ENCODE measurements around the gene ZGPAT. TPM values are rescaled to one million over a fixed set of nuclear protein-coding genes. Genes with fewer than 3 reads are reported as not detected.

Gene ZGPAT
- total RNA-seq, 1 experiment from 2014 or later, result 27.6 TPM

- peaks cover 0 to 15% (median 4%) of the 10 kb centered on the region in 3 experiments; a peak in 3 of 7 replicates for H3K36me3 Mint-ChIP-seq (ENCODE audit: insufficient read depth in 1 of 3, low read depth in 3 of 3)
- Histone ChIP-seq H3K27ac (ENCODE audit: insufficient read length, low read depth, low read length) (no peak overlapping the region), H3K23me2 (ENCODE audit: insufficient read length, low read depth, low read length, poor library complexity, severe bottlenecking) (no peaks in the 10 kb centered on the region), H3K23ac (ENCODE audit: insufficient read length, low read depth, low read length) (no peak overlapping the region), H3K56ac (ENCODE audit: insufficient read length, low read depth, low read length) (no peak overlapping the region), H2AFZ (ENCODE audit: low read length) (no peak overlapping the region), H3K79me1 (ENCODE audit: insufficient read depth, low read depth, low read length, poor library complexity, severe bottlenecking) (peaks cover 5% of the 10 kb centered on the region), H3K4me1 (ENCODE audit: insufficient read depth, low read length) (no peaks in the 10 kb centered on the region), H3T11ph (ENCODE audit: low read length) (no peak overlapping the region), H3K18ac (ENCODE audit: insufficient read length, low read depth, low read length) (no peak overlapping the region), H3K79me2 (ENCODE audit: insufficient read depth, low read length) (no peaks in the 10 kb centered on the region), H4K8ac (replicated peaks; ENCODE audit: insufficient read length, low read depth, low read length) (no peak overlapping the region), H2BK12ac (ENCODE audit: insufficient read length, low read depth, low read length) (no peak overlapping the region), H2BK120ac (ENCODE audit: low read depth, low read length, poor library complexity, severe bottlenecking) (no peak overlapping the region), H2AK5ac (ENCODE audit: insufficient read length, low read length) (no peak overlapping the region), H2BK5ac (ENCODE audit: insufficient read length, low read length) (no peak overlapping the region), H3K9ac (ENCODE audit: extremely low read depth, insufficient read length, low read length) (no peak overlapping the region), H3K14ac (ENCODE audit: insufficient read depth, low read length) (no peak overlapping the region), H3K4ac (ENCODE audit: low read depth, low read length) (no peak overlapping the region), H2BK15ac (ENCODE audit: low read depth, low read length) (no peak overlapping the region), H2BK20ac (ENCODE audit: low read depth, low read length, poor library complexity, severe bottlenecking) (no peak overlapping the region), H4K20me1 (ENCODE audit: control insufficient read depth, insufficient read depth, insufficient read length) (no peaks in the 10 kb centered on the region), H3K27me3 (ENCODE audit: insufficient read depth, low read length) (no peaks in the 10 kb centered on the region), H4K5ac (ENCODE audit: insufficient read length, low read depth, low read length) (no peak overlapping the region), H3K9me3 (ENCODE audit: control insufficient read depth, low read depth, low read length) (no peaks in the 10 kb centered on the region), H3K4me2 (ENCODE audit: insufficient read depth, insufficient read length, low read length) (no peak overlapping the region), H4K91ac (ENCODE audit: insufficient read length, low read depth, low read length) (no peak overlapping the region)
- WGBS (ENCODE audit: extremely low coverage, insufficient read length, low lambda C conversion rate), result no CpG with 5 or more reads among the region's 16 CpGs
- H3K4me1 Mint-ChIP-seq, result peaks cover 2 to 5% of the 10 kb centered on the region in 2 experiments; a peak in 2 of 4 replicates
- no peaks in the 10 kb centered on the region; the same call in 1 of the 2 replicates for H3K27me3 Mint-ChIP-seq (ENCODE audit: low read depth)
- TF ChIP-seq CTCF (conservative IDR thresholded peaks at IDR 0.05), result no peak
- H3K4me3 Mint-ChIP-seq, result no peak overlapping the region
- H3K27ac Mint-ChIP-seq, result peak overlapping the region in 2 of 3 experiments; percentile 36 to 90; a peak in 2 of 7 replicates
- no peak for DNase-seq
- H3K9me3 Mint-ChIP-seq, result no peaks in the 10 kb centered on the region
Observed at GRCh38 chr20:63783970-63784369, 76.1 kb downstream of the ZGPAT start.

Data from H9 (cell line).